Spleen (tissue), 11 donors: ENCODE measurements around the gene TNKS1BP1. TPM values are rescaled to one million over a fixed set of nuclear protein-coding genes. Genes with fewer than 3 reads are reported as not detected.

Experiments used
- DNase-seq: peaks from one replicate; pipeline ENCODE4 v3.0.0-alpha.2; 2020
- H3K27ac ChIP-seq, 8 donors: fragments of 200-600 bp; sonication (generic) in 7 of 8; 1 replicate in 4 of 8; 2 replicates in 4 of 8; pipeline versions ENCODE4 v1.5.0 to v1.8.0; 2016 to 2021; ENCODE audit warnings: inconsistent platforms in 4 of 8, mild to moderate bottlenecking in 4 of 8, moderate library complexity in 1 of 8
- H3K27me3 ChIP-seq, 7 donors: fragments of 200-600 bp; sonication (generic) in 6 of 7; replicated peaks in 1 of 7; 1 replicate in 4 of 7; 2 replicates in 3 of 7; pipeline versions ENCODE4 v1.5.0 to v1.8.0; 2016 to 2021; ENCODE audit warnings: inconsistent platforms in 3 of 7, mild to moderate bottlenecking in 1 of 7
- H3K36me3 ChIP-seq, 6 donors: fragments of 200-600 bp; sonication (generic) in 5 of 6; 1 replicate in 4 of 6; 2 replicates in 2 of 6; pipeline versions ENCODE4 v1.5.0 to v1.8.0; 2016 to 2021; ENCODE audit warnings: inconsistent platforms in 2 of 6
- H3K4me1 ChIP-seq, 6 donors: fragments of 200-600 bp; sonication (generic) in 5 of 6; 1 replicate in 3 of 6; 2 replicates in 3 of 6; pipeline versions ENCODE4 v1.5.0 to v1.8.0; 2016 to 2021; ENCODE audit warnings: inconsistent platforms in 3 of 6
- H3K4me3 ChIP-seq, 8 donors: fragments of 200-600 bp; sonication (generic) in 7 of 8; 1 replicate in 4 of 8; 2 replicates in 4 of 8; pipeline versions ENCODE4 v1.5.0 to v1.8.0; 2016 to 2021; ENCODE audit warnings: inconsistent platforms in 4 of 8, mild to moderate bottlenecking in 4 of 8, moderate library complexity in 2 of 8
- H3K9me3 ChIP-seq, 8 donors: fragments of 200-600 bp; sonication (generic) in 7 of 8; 1 replicate in 4 of 8; 2 replicates in 4 of 8; pipeline versions ENCODE4 v1.5.0 to v1.8.0; 2016 to 2021; ENCODE audit warnings: inconsistent platforms in 4 of 8
- CTCF ChIP-seq, 11 experiments: fragments of 200-600 bp in 7 of 11; fragments of 450-650 bp in 4 of 11; sonication (generic) in 4 of 11; IDR thresholded peaks in 8 of 11; conservative IDR thresholded peaks in 3 of 11; 1 replicate in 7 of 11; 2 replicates in 4 of 11; pipeline versions ENCODE4 v1.4.0 to v1.8.0; 2016 to 2021; ENCODE audit warnings: antibody characterized with exemption in 11 of 11, inconsistent platforms in 4 of 11, mild to moderate bottlenecking in 1 of 11
- POLR2A ChIP-seq, 3 donors: fragments of 450-650 bp; IDR thresholded peaks; one replicate each; pipeline ENCODE4 v1.5.1; 2017; ENCODE audit warnings: antibody characterized with exemption in 3 of 3, mild to moderate bottlenecking in 1 of 3
- POLR2AphosphoS5 ChIP-seq, 3 donors: sonication (generic); formaldehyde crosslinking; IDR thresholded peaks; one replicate each; pipeline ENCODE4 v1.5.1; 2017; ENCODE audit warnings: antibody characterized with exemption in 3 of 3
- WGBS, 5 donors: extraction: QIAGEN DNeasy Blood & Tissue Kit in 3 of 5; methylation state at CpG; one replicate each; pipeline versions ENCODE4 v1.1.5 to v1.1.7; 2013 to 2018; 5-methylcytosine and 5-hydroxymethylcytosine counted together
- intact Hi-C: fragments of 100-400 bp; cut with DNase I; formaldehyde crosslinking; loops from one replicate; pipeline ENCODE4 v1.15.0; 2023; ENCODE audit warnings: low total_unique reads
- polyA plus RNA-seq, 3 donors: library from polyadenylated mRNA; stranded (reverse); fragments of 200-250 nt; gene quantifications; one replicate each; pipeline ENCODE4 v1.2.1, GENCODE V29; 2013
- total RNA-seq, 7 donors: library from RNA; depleted of rRNA in 3 of 7; stranded (reverse); fragments of >200 nt in 3 of 7; fragmentation: NEBNext Ultra II Directional in 4 of 7; extraction: Animal tissue kit (Norgen Biotek cat#: 25700) in 4 of 7; gene quantifications; one replicate each; pipeline versions ENCODE4 v1.1.0 to v1.2.1, GENCODE V29; 2016 to 2021
- donor health status: healthy with polysubstance abuse.
- donor health status: DM: no; HTN: no; CAD: no; lungs with moderate emphysema.
- donor health status: DM: no; HTN: no; CAD: no.
- donor health status: Bipolar disorder and iron deficiency.
- donor health status: healthy.
- donor health status: DM: no; HTN: no; CAD: no.
- donor health status: DM: yes; HTN: yes; CAD: no.

The TNKS1BP1 gene
- total and polyA plus RNA-seq, 10 donors = 19.8 to 126 (median 48.2) TPM

GRCh38 chr11:57303990-57304579, 20.7 kb downstream of the TNKS1BP1 start:
- Histone ChIP-seq H3K27ac (peak overlapping the region in 4 of 8 donors; percentile 11 to 55 (median 14)), H3K4me3 (peak overlapping the region in 1 of 8 donors; percentile 13), H3K36me3 (peaks cover 5 to 63% (median 37%) of the 10 kb centered on the region in 6 donors), H3K9me3 (peaks cover 2 to 14% (median 12%) of the 10 kb centered on the region in 8 donors), H3K27me3 (no peaks in the 10 kb centered on the region), H3K4me1 (peaks cover 0 to 58% (median 30%) of the 10 kb centered on the region in 6 donors)
- TF ChIP-seq POLR2A (IDR thresholded peaks at IDR 0.05) = no peak
- TF ChIP-seq CTCF (IDR thresholded peaks at IDR 0.05 in 8 of 11, conservative IDR thresholded peaks at IDR 0.05 in 3 of 11) = no peak
- TF ChIP-seq POLR2AphosphoS5 (IDR thresholded peaks at IDR 0.05) = no peak
- DNase-seq = no peak
- whole genome bisulfite sequencing, 5 donors = 80 to 89% (median 84%) methylated on average over 8 of the region's 8 CpGs
- intact Hi-C loops = no loop called here

GRCh38 chr11:57303280-57303989, 21.3 kb downstream of the TNKS1BP1 start:
- intact Hi-C loops = no loop called here
- peaks cover 6 to 63% (median 44%) of the 10 kb centered on the region in 6 donors for H3K36me3 ChIP-seq
- peaks cover 2 to 20% (median 18%) of the 10 kb centered on the region in 8 donors for H3K9me3 ChIP-seq
- peaks cover 0 to 53% (median 30%) of the 10 kb centered on the region in 6 donors for H3K4me1 ChIP-seq
- no peaks in the 10 kb centered on the region for H3K27me3 ChIP-seq
- TF ChIP-seq POLR2AphosphoS5 (IDR thresholded peaks at IDR 0.05) (peak; percentile 35 to 58 (median 36)), POLR2A (IDR thresholded peaks at IDR 0.05) (no peak), CTCF (IDR thresholded peaks at IDR 0.05 in 8 of 11, conservative IDR thresholded peaks at IDR 0.05 in 3 of 11) (peak in 3 of 11 experiments; percentile 17 to 45 (median 20))
- H3K4me3 ChIP-seq = no peak overlapping the region
- WGBS, 5 donors = 72 to 81% (median 79%) methylated on average over 17 of the region's 17 CpGs
- no peak for DNase-seq
- H3K27ac ChIP-seq = peak overlapping the region in 4 of 8 donors; percentile 11 to 55 (median 14)

- Histone ChIP-seq H3K36me3 (peaks cover 6 to 65% (median 46%) of the 10 kb centered on the region in 6 donors), H3K9me3 (peaks cover 2 to 30% (median 23%) of the 10 kb centered on the region in 8 donors), H3K4me3 (no peak overlapping the region), H3K4me1 (peaks cover 0 to 46% (median 26%) of the 10 kb centered on the region in 6 donors), H3K27me3 (no peaks in the 10 kb centered on the region), H3K27ac (no peak overlapping the region)
- TF ChIP-seq POLR2A (IDR thresholded peaks at IDR 0.05) (no peak), POLR2AphosphoS5 (IDR thresholded peaks at IDR 0.05) (no peak), CTCF (IDR thresholded peaks at IDR 0.05 in 8 of 11, conservative IDR thresholded peaks at IDR 0.05 in 3 of 11) (no peak)
- intact Hi-C loops = no loop called here
- no peak for DNase-seq
- 91 to 100% (median 95%) methylated on average over 8 to 15 of the region's 15 CpGs for WGBS, 5 donors
Observed at GRCh38 chr11:57302489-57302888, 22.3 kb downstream of the TNKS1BP1 start.
